Tibial artery (tissue), 4 donors: ENCODE measurements around the gene VWF.
A peak's percentile ranks its signal among the peaks of the same experiment; 100 is the strongest.

Source experiments
- DNase-seq, 2 donors: peaks; one replicate each; pipeline ENCODE4 v3.0.0-alpha.2; 2019
- H3K27ac ChIP-seq, 2 donors: fragments of 200-600 bp; sonication (generic) in 1 of 2; 1 replicate in 1 of 2; 2 replicates in 1 of 2; pipeline ENCODE4 v1.5.1; 2018 to 2019; ENCODE audit warnings: mild to moderate bottlenecking in 1 of 2
- H3K27me3 ChIP-seq, 2 donors: fragments of 200-600 bp; sonication (generic) in 1 of 2; one replicate each; pipeline versions ENCODE4 v1.5.1 to v1.6.0; 2016 to 2019
- H3K36me3 ChIP-seq, 3 donors: fragments of 200-600 bp; sonication (generic) in 2 of 3; one replicate each; pipeline ENCODE4 v1.5.1; 2016 to 2019; ENCODE audit warnings: mild to moderate bottlenecking in 2 of 3
- H3K4me1 ChIP-seq, 4 donors: fragments of 200-600 bp; sonication (generic) in 2 of 4; 1 replicate in 3 of 4; 2 replicates in 1 of 4; pipeline ENCODE4 v1.5.1; 2016 to 2019
- H3K4me3 ChIP-seq, 2 donors: fragments of 200-600 bp; sonication (generic) in 1 of 2; 1 replicate in 1 of 2; 2 replicates in 1 of 2; pipeline ENCODE4 v1.5.1; 2018 to 2019; ENCODE audit warnings: mild to moderate bottlenecking in 2 of 2
- H3K9me3 ChIP-seq, 3 donors: fragments of 200-600 bp; sonication (generic) in 1 of 3; one replicate each; pipeline ENCODE4 v1.5.1; 2016 to 2019
- CTCF ChIP-seq, 2 experiments: fragments of 200-600 bp in 1 of 2; fragments of 450-650 bp in 1 of 2; IDR thresholded peaks; one replicate each; pipeline ENCODE4 v1.5.1; 2017 to 2019; ENCODE audit warnings: antibody characterized with exemption in 2 of 2, mild to moderate bottlenecking in 1 of 2, moderate library complexity in 1 of 2
- intact Hi-C: fragments of 100-400 bp; cut with DNase I; formaldehyde crosslinking; loops from one replicate; pipeline ENCODE4 v1.15.0; 2023; ENCODE audit warnings: low total_unique reads

The VWF gene

GRCh38 chr12:6115389-6115788 lies 9.1 kb downstream of the VWF start:
- no peaks in the 10 kb centered on the region for H3K4me1 ChIP-seq
- no peak overlapping the region for H3K27ac ChIP-seq
- peak in 1 of 2 donors; percentile 15 for DNase-seq
- no peaks in the 10 kb centered on the region for H3K9me3 ChIP-seq
- peaks cover 0 to 3% of the 10 kb centered on the region in 2 donors for H3K27me3 ChIP-seq
- no peak overlapping the region for H3K4me3 ChIP-seq
- intact Hi-C loops, result no loop called here
- TF ChIP-seq CTCF (IDR thresholded peaks at IDR 0.05), result no peak
- no peaks in the 10 kb centered on the region for H3K36me3 ChIP-seq

GRCh38 chr12:6114476-6114870 lies 10.0 kb downstream of the VWF start:
- no peaks in the 10 kb centered on the region for H3K27me3 ChIP-seq
- no peaks in the 10 kb centered on the region for H3K36me3 ChIP-seq
- no peak for TF ChIP-seq CTCF (IDR thresholded peaks at IDR 0.05)
- H3K9me3 ChIP-seq, result no peaks in the 10 kb centered on the region
- no peaks in the 10 kb centered on the region for H3K4me1 ChIP-seq
- no peak for DNase-seq
- intact Hi-C loops, result no loop called here
- H3K4me3 ChIP-seq, result no peak overlapping the region
- H3K27ac ChIP-seq, result no peak overlapping the region

- intact Hi-C loops, result no loop called here
- Histone ChIP-seq H3K27me3 (no peaks in the 10 kb centered on the region), H3K27ac (no peak overlapping the region), H3K9me3 (no peaks in the 10 kb centered on the region), H3K4me3 (no peak overlapping the region), H3K36me3 (no peaks in the 10 kb centered on the region), H3K4me1 (no peaks in the 10 kb centered on the region)
- TF ChIP-seq CTCF (IDR thresholded peaks at IDR 0.05), result no peak
- no peak for DNase-seq
Measured at GRCh38 chr12:6113691-6114475, 10.6 kb downstream of the VWF start.

GRCh38 chr12:6112004-6112403 lies 12.5 kb downstream of the VWF start:
- H3K4me1 ChIP-seq, result no peaks in the 10 kb centered on the region
- H3K36me3 ChIP-seq, result no peaks in the 10 kb centered on the region
- H3K27ac ChIP-seq, result no peak overlapping the region
- H3K27me3 ChIP-seq, result no peaks in the 10 kb centered on the region
- DNase-seq, result no peak
- intact Hi-C loops, result no loop called here
- no peaks in the 10 kb centered on the region for H3K9me3 ChIP-seq
- TF ChIP-seq CTCF (IDR thresholded peaks at IDR 0.05), result no peak
- H3K4me3 ChIP-seq, result no peak overlapping the region

- H3K4me1 ChIP-seq, result no peaks in the 10 kb centered on the region
- no peaks in the 10 kb centered on the region for H3K36me3 ChIP-seq
- intact Hi-C loops, result no loop called here
- peak in 1 of 2 donors; percentile 15 for DNase-seq
- no peaks in the 10 kb centered on the region for H3K27me3 ChIP-seq
- no peak overlapping the region for H3K27ac ChIP-seq
- TF ChIP-seq CTCF (IDR thresholded peaks at IDR 0.05), result no peak
- H3K9me3 ChIP-seq, result no peaks in the 10 kb centered on the region
- no peak overlapping the region for H3K4me3 ChIP-seq
Measured at GRCh38 chr12:6110006-6110405, 14.5 kb downstream of the VWF start.
